KMS-11 (cell line): ENCODE measurements around the gene KIF26B.

ENCODE experiments used
- H2AFZ ChIP-seq: fragments of 200-600 bp; sonication (generic); 2 replicates; pipeline ENCODE4 v1.6.1; 2016; ENCODE audit warnings: antibody characterized with exemption, mixed run types, low read depth
- H3K27ac ChIP-seq: fragments of 200-600 bp; sonication (generic); 2 replicates; pipeline ENCODE4 v1.6.1; 2016; ENCODE audit warnings: mild to moderate bottlenecking, mixed run types
- H3K27me3 ChIP-seq: fragments of 200-600 bp; sonication (generic); 2 replicates; pipeline ENCODE4 v1.6.1; 2017; ENCODE audit warnings: mild to moderate bottlenecking, low read depth, mixed run types, moderate library complexity; ENCODE audit not compliant: insufficient read depth
- H3K36me3 ChIP-seq: fragments of 200-600 bp; sonication (generic); 2 replicates; pipeline ENCODE4 v1.6.1; 2017; ENCODE audit warnings: mild to moderate bottlenecking, mixed run types; ENCODE audit not compliant: insufficient read depth
- H3K4me1 ChIP-seq: fragments of 200-600 bp; sonication (generic); 2 replicates; pipeline ENCODE4 v1.6.1; 2016; ENCODE audit warnings: mild to moderate bottlenecking, low read depth, mixed run types; ENCODE audit not compliant: poor library complexity, severe bottlenecking
- H3K4me2 ChIP-seq: fragments of 200-600 bp; sonication (generic); 2 replicates; pipeline ENCODE4 v1.7.0; 2016; ENCODE audit warnings: mild to moderate bottlenecking, mixed run types
- H3K4me3 ChIP-seq: fragments of 200-600 bp; sonication (generic); IDR thresholded peaks from 2 replicates; pipeline ENCODE4 v1.6.1; 2017; ENCODE audit warnings: low read depth, low read length, mixed read lengths; ENCODE audit not compliant: insufficient read depth
- H3K79me2 ChIP-seq: fragments of 200-600 bp; sonication (generic); 2 replicates; pipeline ENCODE4 v1.6.1; 2016; ENCODE audit warnings: low read depth, mixed run types; ENCODE audit not compliant: insufficient read depth
- H3K9ac ChIP-seq: fragments of 200-600 bp; sonication (generic); 2 replicates; pipeline ENCODE4 v1.6.1; 2016; ENCODE audit warnings: mild to moderate bottlenecking, mixed run types
- H4K20me1 ChIP-seq: fragments of 200-600 bp; sonication (generic); 2 replicates; pipeline ENCODE4 v1.6.1; 2016; ENCODE audit warnings: mild to moderate bottlenecking, mixed run types; ENCODE audit not compliant: insufficient read depth
- CTCF ChIP-seq: fragments of 200-600 bp; sonication (generic); conservative IDR thresholded peaks from 2 replicates; pipeline ENCODE4 v1.6.1; 2017; ENCODE audit warnings: low read depth, mild to moderate bottlenecking, antibody characterized with exemption, low read length, moderate library complexity, mixed read lengths

Gene KIF26B

GRCh38 chr1:245222931-245223595, 68.3 kb downstream of the KIF26B start:
- H3K4me2 ChIP-seq = no peak overlapping the region
- no peaks in the 10 kb centered on the region for H3K27me3 ChIP-seq
- no peaks in the 10 kb centered on the region for H3K36me3 ChIP-seq

GRCh38 chr1:245225322-245226202, 70.8 kb downstream of the KIF26B start:
- H3K27ac ChIP-seq = no peak overlapping the region

More at GRCh38 chr1:245222931-245223595, 68.3 kb downstream of the KIF26B start:
- Histone ChIP-seq H4K20me1 (no peaks in the 10 kb centered on the region), H3K79me2 (no peaks in the 10 kb centered on the region), H3K27ac (no peak overlapping the region), H3K4me1 (no peaks in the 10 kb centered on the region), H3K4me3 (no peak overlapping the region), H3K9ac (no peak overlapping the region), H2AFZ (no peak overlapping the region)
- no peak for TF ChIP-seq CTCF

GRCh38 chr1:245226203-245226499, 71.4 kb downstream of the KIF26B start:
- no peaks in the 10 kb centered on the region for H3K27me3 ChIP-seq
- TF ChIP-seq CTCF = no peak
- no peaks in the 10 kb centered on the region for H4K20me1 ChIP-seq
- H3K36me3 ChIP-seq = no peaks in the 10 kb centered on the region
- H2AFZ ChIP-seq = no peak overlapping the region
- H3K79me2 ChIP-seq = no peaks in the 10 kb centered on the region
- no peak overlapping the region for H3K4me2 ChIP-seq
- no peak overlapping the region for H3K9ac ChIP-seq
- H3K27ac ChIP-seq = no peak overlapping the region
- no peaks in the 10 kb centered on the region for H3K4me1 ChIP-seq
- no peak overlapping the region for H3K4me3 ChIP-seq

More at GRCh38 chr1:245225322-245226202, 70.8 kb downstream of the KIF26B start:
- Histone ChIP-seq H3K9ac (no peak overlapping the region), H3K27me3 (no peaks in the 10 kb centered on the region), H4K20me1 (no peaks in the 10 kb centered on the region), H3K4me1 (no peaks in the 10 kb centered on the region), H2AFZ (no peak overlapping the region), H3K79me2 (no peaks in the 10 kb centered on the region), H3K4me2 (no peak overlapping the region), H3K36me3 (no peaks in the 10 kb centered on the region), H3K4me3 (no peak overlapping the region)
- no peak for TF ChIP-seq CTCF

- H3K79me2 ChIP-seq = no peaks in the 10 kb centered on the region
- no peaks in the 10 kb centered on the region for H4K20me1 ChIP-seq
- no peak for TF ChIP-seq CTCF
- H3K27me3 ChIP-seq = no peaks in the 10 kb centered on the region
- no peak overlapping the region for H3K4me3 ChIP-seq
- no peak overlapping the region for H3K9ac ChIP-seq
- H3K27ac ChIP-seq = no peak overlapping the region
- H3K4me2 ChIP-seq = no peak overlapping the region
- H2AFZ ChIP-seq = no peak overlapping the region
- no peaks in the 10 kb centered on the region for H3K36me3 ChIP-seq
- no peaks in the 10 kb centered on the region for H3K4me1 ChIP-seq
These were observed 74.3 kb downstream of the KIF26B start for GRCh38 chr1:245229051-245229450.
